Activated naive CD4-positive, alpha-beta T cell treated with anti-CD3 and anti-CD28 coated beads for 36 hours (primary cell): Measurements from ENCODE around the gene FTCD. TPM values are rescaled to one million over a fixed set of nuclear protein-coding genes. Genes with fewer than 3 reads are reported as not detected.

ENCODE experiments used
- CTCF ChIA-PET: fragments of 350-600 bp; sonication (Branson Sonifier 250); formaldehyde crosslinking; loops from one replicate; lab custom pipeline; 2021; ENCODE audit warnings: antibody characterized with exemption; lab: Charles Lee
- DNase-seq: peaks from one replicate; pipeline ENCODE4 v3.0.0-alpha.2; 2020
- H3K27ac Mint-ChIP-seq: one replicate; pipeline ENCODE4 v1.8.0; 2021; ENCODE audit warnings: mild to moderate bottlenecking, mixed read lengths
- H3K27me3 Mint-ChIP-seq: one replicate; pipeline ENCODE4 v1.8.0; 2021; ENCODE audit warnings: low read depth, mixed read lengths
- H3K36me3 Mint-ChIP-seq: one replicate; pipeline ENCODE4 v1.8.0; 2021; ENCODE audit warnings: low read depth, mixed read lengths
- H3K4me1 Mint-ChIP-seq: one replicate; pipeline ENCODE4 v1.8.0; 2021; ENCODE audit warnings: low read depth, mixed read lengths
- H3K4me3 Mint-ChIP-seq: one replicate; pipeline ENCODE4 v1.8.0; 2021; ENCODE audit warnings: mild to moderate bottlenecking, moderate library complexity, mixed read lengths
- H3K9me3 Mint-ChIP-seq: one replicate; pipeline ENCODE4 v1.8.0; 2021; ENCODE audit warnings: mixed read lengths
- intact Hi-C: fragments of 100-400 bp; cut with micrococcal nuclease; formaldehyde crosslinking; loops from one replicate; pipeline ENCODE4 v1.15.1; 2023
- total RNA-seq, 2 experiments: library from RNA; stranded (reverse); gene quantifications; one replicate each; pipeline ENCODE4 v1.2.3, GENCODE V29; 2021

FTCD gene
- total RNA-seq, 2 experiments from 2014 or later: not detected

- CTCF ChIA-PET: no interaction called here
- H3K9me3 Mint-ChIP-seq: peaks cover 5% of the 10 kb centered on the region
- H3K36me3 Mint-ChIP-seq: no peaks in the 10 kb centered on the region
- DNase-seq: no peak
- intact Hi-C loops: no loop called here
- H3K4me1 Mint-ChIP-seq: no peaks in the 10 kb centered on the region
- H3K27me3 Mint-ChIP-seq: peaks cover 5% of the 10 kb centered on the region
- H3K4me3 Mint-ChIP-seq: no peak overlapping the region
- no peak overlapping the region for H3K27ac Mint-ChIP-seq
Observed at GRCh38 chr21:46095083-46095719, 60.2 kb downstream of the FTCD start.

GRCh38 chr21:46094401-46095082 is 60.8 kb downstream of the FTCD start:
- CTCF ChIA-PET: no interaction called here
- Mint-ChIP-seq H3K27me3 (peaks cover 3% of the 10 kb centered on the region), H3K9me3 (peaks cover 5% of the 10 kb centered on the region)

GRCh38 chr21:46093668-46094400 is 61.5 kb downstream of the FTCD start:
- H3K4me1 Mint-ChIP-seq: no peaks in the 10 kb centered on the region
- H3K9me3 Mint-ChIP-seq: peaks cover 5% of the 10 kb centered on the region
- H3K4me3 Mint-ChIP-seq: no peak overlapping the region
- no peak overlapping the region for H3K27ac Mint-ChIP-seq
- H3K27me3 Mint-ChIP-seq: no peaks in the 10 kb centered on the region
- H3K36me3 Mint-ChIP-seq: no peaks in the 10 kb centered on the region
- intact Hi-C loops: no loop called here
- CTCF ChIA-PET: no interaction called here
- DNase-seq: no peak

More at GRCh38 chr21:46094401-46095082, 60.8 kb downstream of the FTCD start:
- H3K4me3 Mint-ChIP-seq: no peak overlapping the region
- no peaks in the 10 kb centered on the region for H3K4me1 Mint-ChIP-seq
- intact Hi-C loops: no loop called here
- H3K27ac Mint-ChIP-seq: no peak overlapping the region
- no peak for DNase-seq
- H3K36me3 Mint-ChIP-seq: no peaks in the 10 kb centered on the region

GRCh38 chr21:46092811-46093667 is 62.3 kb downstream of the FTCD start:
- no peak for DNase-seq
- Mint-ChIP-seq H3K4me1 (no peaks in the 10 kb centered on the region), H3K4me3 (no peak overlapping the region), H3K27ac (no peak overlapping the region), H3K36me3 (no peaks in the 10 kb centered on the region), H3K9me3 (peaks cover 12% of the 10 kb centered on the region), H3K27me3 (no peaks in the 10 kb centered on the region)
- intact Hi-C loops: no loop called here
- CTCF ChIA-PET: no interaction called here

GRCh38 chr21:46092026-46092764 is 63.2 kb downstream of the FTCD start:
- intact Hi-C loops: no loop called here
- CTCF ChIA-PET: no interaction called here
- Mint-ChIP-seq H3K36me3 (no peaks in the 10 kb centered on the region), H3K9me3 (peaks cover 15% of the 10 kb centered on the region), H3K4me1 (no peaks in the 10 kb centered on the region), H3K27ac (no peak overlapping the region), H3K27me3 (no peaks in the 10 kb centered on the region), H3K4me3 (no peak overlapping the region)
- no peak for DNase-seq

- Mint-ChIP-seq H3K4me3 (no peak overlapping the region), H3K27me3 (no peaks in the 10 kb centered on the region), H3K36me3 (no peaks in the 10 kb centered on the region), H3K27ac (no peak overlapping the region), H3K9me3 (peaks cover 20% of the 10 kb centered on the region), H3K4me1 (no peaks in the 10 kb centered on the region)
- DNase-seq: no peak
- intact Hi-C loops: no loop called here
- CTCF ChIA-PET: no interaction called here
Observed at GRCh38 chr21:46091631-46092025, 63.8 kb downstream of the FTCD start.

- DNase-seq: no peak
- intact Hi-C loops: no loop called here
- Mint-ChIP-seq H3K4me3 (no peak overlapping the region), H3K27ac (no peak overlapping the region), H3K9me3 (peaks cover 21% of the 10 kb centered on the region), H3K27me3 (no peaks in the 10 kb centered on the region), H3K4me1 (no peaks in the 10 kb centered on the region), H3K36me3 (no peaks in the 10 kb centered on the region)
- CTCF ChIA-PET: no interaction called here
Observed at GRCh38 chr21:46091118-46091517, 64.3 kb downstream of the FTCD start.

- H3K9me3 Mint-ChIP-seq: peaks cover 21% of the 10 kb centered on the region
- CTCF ChIA-PET: no interaction called here
- H3K27ac Mint-ChIP-seq: no peak overlapping the region
- H3K36me3 Mint-ChIP-seq: no peaks in the 10 kb centered on the region
- intact Hi-C loops: no loop called here
- DNase-seq: no peak
- no peak overlapping the region for H3K4me3 Mint-ChIP-seq
- no peaks in the 10 kb centered on the region for H3K27me3 Mint-ChIP-seq
- H3K4me1 Mint-ChIP-seq: no peaks in the 10 kb centered on the region
Observed at GRCh38 chr21:46089285-46089684, 66.1 kb downstream of the FTCD start.

GRCh38 chr21:46088189-46088588 is 67.2 kb downstream of the FTCD start:
- H3K27ac Mint-ChIP-seq: no peak overlapping the region
- intact Hi-C loops: no loop called here
- no peaks in the 10 kb centered on the region for H3K36me3 Mint-ChIP-seq
- DNase-seq: no peak
- no peak overlapping the region for H3K4me3 Mint-ChIP-seq
- H3K4me1 Mint-ChIP-seq: no peaks in the 10 kb centered on the region
- peaks cover 21% of the 10 kb centered on the region for H3K9me3 Mint-ChIP-seq
- H3K27me3 Mint-ChIP-seq: no peaks in the 10 kb centered on the region
- CTCF ChIA-PET: no interaction called here

GRCh38 chr21:46087641-46088040 is 67.7 kb downstream of the FTCD start:
- Mint-ChIP-seq H3K4me3 (no peak overlapping the region), H3K27ac (no peak overlapping the region), H3K27me3 (no peaks in the 10 kb centered on the region), H3K36me3 (no peaks in the 10 kb centered on the region), H3K4me1 (no peaks in the 10 kb centered on the region), H3K9me3 (peaks cover 21% of the 10 kb centered on the region)
- CTCF ChIA-PET: no interaction called here
- no peak for DNase-seq
- intact Hi-C loops: no loop called here
